ENCODE data around the gene PVALB.

PVALB gene

DNA sequence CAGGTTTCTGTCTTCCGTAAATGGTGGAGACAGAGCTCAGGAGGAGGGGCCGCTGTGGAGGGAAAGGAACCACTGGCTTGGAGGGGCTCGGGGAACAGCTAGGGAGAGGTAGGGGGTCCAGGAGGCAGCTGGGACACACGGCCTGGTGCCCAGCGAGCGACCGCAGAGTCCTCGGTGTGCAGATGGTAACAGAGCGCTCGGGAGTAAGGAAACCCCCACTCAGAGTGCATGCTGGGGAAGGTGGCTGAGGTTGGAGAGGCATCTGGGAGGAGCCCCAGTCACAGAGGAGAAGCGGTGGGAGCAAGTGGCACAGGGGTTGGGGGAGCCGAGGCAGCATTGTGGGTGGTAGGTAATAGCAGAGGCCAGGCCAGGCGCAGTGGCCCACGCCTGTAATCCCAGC lies 33.2 kb upstream of the PVALB start:
- Histone ChIP-seq H3K27ac (ENCODE audit: low read depth, low read length) (no peak overlapping the region), H3K36me3 (ENCODE audit: control insufficient read depth in 5 of 5, insufficient read depth in 5 of 5, low read length in 5 of 5) (no peaks in the 10 kb centered on the region), H3K9ac (ENCODE audit: low read length in 5 of 5) (no peak overlapping the region), H3K4me1 (ENCODE audit: control insufficient read depth in 5 of 5, insufficient read depth in 5 of 5, low read length in 5 of 5) (peaks cover 0 to 10% (median 8%) of the 10 kb centered on the region in 5 donors), H3K27me3 (ENCODE audit: control insufficient read depth in 5 of 5, insufficient read depth in 4 of 5, low read length in 5 of 5) (peaks cover 23 to 40% (median 26%) of the 10 kb centered on the region in 5 donors), H3K9me3 (ENCODE audit: control insufficient read depth in 5 of 5, low read length in 5 of 5) (no peaks in the 10 kb centered on the region), H3K4me3 (ENCODE audit: low read depth in 1 of 5, low read length in 5 of 5) (no peak overlapping the region)

DNA sequence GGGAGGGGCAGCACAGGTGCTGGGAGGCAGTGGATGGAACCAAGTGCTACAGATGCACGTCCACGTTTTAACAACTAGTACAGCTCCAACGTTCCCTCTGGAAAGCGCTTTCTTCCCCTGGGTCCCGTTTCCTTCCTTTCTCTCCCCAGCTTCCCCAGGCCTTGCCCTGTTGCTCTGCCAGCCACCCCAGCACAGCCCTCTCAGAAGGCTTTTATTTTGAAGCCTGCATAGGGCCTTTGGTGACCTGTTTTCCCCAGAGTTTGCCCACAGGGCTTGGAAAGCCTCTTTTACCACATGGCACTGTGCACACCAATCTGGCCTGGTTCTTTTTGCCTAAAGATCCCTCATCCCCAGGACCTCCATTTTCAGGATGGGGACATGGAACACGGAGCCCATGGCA lies 30.1 kb upstream of the PVALB start:
- H3K9ac ChIP-seq (ENCODE audit: low read length in 5 of 5): no peak overlapping the region
- H3K27ac ChIP-seq (ENCODE audit: low read depth, low read length): no peak overlapping the region
- no peaks in the 10 kb centered on the region for H3K36me3 ChIP-seq (ENCODE audit: control insufficient read depth in 5 of 5, insufficient read depth in 5 of 5, low read length in 5 of 5)
- no peaks in the 10 kb centered on the region for H3K4me1 ChIP-seq (ENCODE audit: control insufficient read depth in 5 of 5, insufficient read depth in 5 of 5, low read length in 5 of 5)
- H3K27me3 ChIP-seq (ENCODE audit: control insufficient read depth in 5 of 5, insufficient read depth in 4 of 5, low read length in 5 of 5): peaks cover 23 to 52% (median 26%) of the 10 kb centered on the region in 5 donors
- no peaks in the 10 kb centered on the region for H3K9me3 ChIP-seq (ENCODE audit: control insufficient read depth in 5 of 5, low read length in 5 of 5)
- H3K4me3 ChIP-seq (ENCODE audit: low read depth in 1 of 5, low read length in 5 of 5): no peak overlapping the region

DNA sequence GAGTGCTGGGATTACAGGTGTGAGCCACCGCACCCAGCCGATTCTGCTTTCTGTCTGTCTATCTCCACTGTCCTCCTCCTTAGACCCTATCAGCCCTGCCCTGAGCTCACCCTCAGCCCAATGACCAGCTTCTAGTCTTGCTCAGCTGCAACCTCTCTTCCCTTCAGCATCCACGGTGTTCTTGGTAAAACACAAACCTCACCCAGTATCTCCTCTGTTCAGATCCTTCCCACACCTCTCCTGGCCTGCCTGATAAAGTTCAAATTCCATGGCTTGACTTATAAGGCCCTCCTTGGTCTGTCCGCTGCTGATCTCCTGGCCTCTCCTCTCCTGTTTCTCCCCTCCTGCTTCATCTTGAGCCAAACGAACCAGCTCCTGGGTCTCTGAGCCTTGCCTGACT lies 29.4 kb upstream of the PVALB start:
- H3K4me1 ChIP-seq (ENCODE audit: control insufficient read depth in 5 of 5, insufficient read depth in 5 of 5, low read length in 5 of 5): no peaks in the 10 kb centered on the region
- H3K27me3 ChIP-seq (ENCODE audit: control insufficient read depth in 5 of 5, insufficient read depth in 4 of 5, low read length in 5 of 5): peaks cover 23 to 52% (median 26%) of the 10 kb centered on the region in 5 donors

DNA sequence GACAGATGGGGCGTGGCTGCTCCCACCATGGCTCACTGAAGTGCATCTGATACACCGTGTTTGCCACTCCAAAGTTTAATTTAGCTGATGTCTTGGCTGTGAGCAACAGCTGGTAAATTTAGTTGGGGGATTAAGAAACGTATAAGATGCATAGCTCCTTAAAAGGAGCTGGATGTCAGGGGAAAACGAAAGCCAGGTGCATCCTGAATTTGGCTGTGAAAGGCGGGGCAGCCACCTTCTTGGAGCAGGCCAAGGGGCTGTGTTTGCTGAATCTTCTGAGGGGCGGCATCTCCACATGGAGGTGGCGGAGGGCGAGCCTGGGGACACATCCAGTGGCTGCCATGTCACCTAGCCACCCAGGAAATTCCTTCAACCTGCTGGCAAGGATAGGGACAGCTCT lies 23.3 kb upstream of the PVALB start:
- H3K4me1 ChIP-seq (ENCODE audit: control insufficient read depth in 5 of 5, insufficient read depth in 5 of 5, low read length in 5 of 5): no peaks in the 10 kb centered on the region
- H3K27ac ChIP-seq (ENCODE audit: low read depth, low read length): no peak overlapping the region
- peaks cover 5 to 19% (median 12%) of the 10 kb centered on the region in 5 donors for H3K27me3 ChIP-seq (ENCODE audit: control insufficient read depth in 5 of 5, insufficient read depth in 4 of 5, low read length in 5 of 5)
- H3K9ac ChIP-seq (ENCODE audit: low read length in 5 of 5): no peak overlapping the region
- no peaks in the 10 kb centered on the region for H3K36me3 ChIP-seq (ENCODE audit: control insufficient read depth in 5 of 5, insufficient read depth in 5 of 5, low read length in 5 of 5)
- no peaks in the 10 kb centered on the region for H3K9me3 ChIP-seq (ENCODE audit: control insufficient read depth in 5 of 5, low read length in 5 of 5)
- no peak overlapping the region for H3K4me3 ChIP-seq (ENCODE audit: low read depth in 1 of 5, low read length in 5 of 5)

More for the DNA sequence above, 29.4 kb upstream of the PVALB start:
- H3K9me3 ChIP-seq (ENCODE audit: control insufficient read depth in 5 of 5, low read length in 5 of 5): no peaks in the 10 kb centered on the region
- H3K27ac ChIP-seq (ENCODE audit: low read depth, low read length): no peak overlapping the region
- H3K9ac ChIP-seq (ENCODE audit: low read length in 5 of 5): no peak overlapping the region
- no peak overlapping the region for H3K4me3 ChIP-seq (ENCODE audit: low read depth in 1 of 5, low read length in 5 of 5)
- no peaks in the 10 kb centered on the region for H3K36me3 ChIP-seq (ENCODE audit: control insufficient read depth in 5 of 5, insufficient read depth in 5 of 5, low read length in 5 of 5)

DNA sequence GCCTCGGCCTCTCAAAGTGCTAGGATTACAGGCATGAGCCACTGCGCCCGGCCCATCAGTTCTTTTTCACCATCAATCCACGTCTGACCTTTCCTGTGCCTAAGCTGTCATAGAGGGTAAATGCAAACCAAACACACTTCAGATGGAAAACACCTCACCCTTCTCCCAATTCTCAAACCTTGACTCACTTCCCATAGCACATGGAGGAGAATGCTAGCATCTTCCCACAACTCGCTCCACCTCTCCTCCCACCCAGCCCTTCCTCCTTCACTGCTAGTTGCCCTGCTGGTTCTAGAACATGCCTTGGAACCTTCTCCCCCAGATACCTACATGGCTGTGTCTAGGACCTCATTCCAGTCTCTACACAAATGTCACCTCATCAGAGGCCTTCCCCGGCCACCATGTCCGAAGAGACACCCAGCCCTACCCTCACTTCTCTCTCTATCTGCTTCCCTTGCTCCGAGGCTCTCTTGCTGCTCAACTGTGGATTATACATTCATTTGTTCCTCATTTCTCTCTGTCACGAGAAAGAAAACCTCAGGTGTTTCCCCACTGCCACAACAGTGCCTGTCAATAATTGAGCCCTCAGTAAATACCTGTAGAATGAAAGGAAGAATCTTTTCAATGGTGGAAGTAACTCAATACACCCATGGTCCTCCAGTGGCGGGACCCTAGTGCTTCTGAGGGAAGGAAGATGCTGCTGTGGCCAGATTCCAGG lies 22.7 kb upstream of the PVALB start:
- Histone ChIP-seq H3K27me3 (ENCODE audit: control insufficient read depth in 5 of 5, insufficient read depth in 4 of 5, low read length in 5 of 5) (peaks cover 5 to 15% (median 12%) of the 10 kb centered on the region in 5 donors), H3K4me3 (ENCODE audit: low read depth in 1 of 5, low read length in 5 of 5) (no peak overlapping the region), H3K27ac (ENCODE audit: low read depth, low read length) (no peak overlapping the region), H3K36me3 (ENCODE audit: control insufficient read depth in 5 of 5, insufficient read depth in 5 of 5, low read length in 5 of 5) (no peaks in the 10 kb centered on the region), H3K4me1 (ENCODE audit: control insufficient read depth in 5 of 5, insufficient read depth in 5 of 5, low read length in 5 of 5) (peaks cover 0 to 2% (median 0%) of the 10 kb centered on the region in 5 donors), H3K9ac (ENCODE audit: low read length in 5 of 5) (no peak overlapping the region), H3K9me3 (ENCODE audit: control insufficient read depth in 5 of 5, low read length in 5 of 5) (no peaks in the 10 kb centered on the region)

DNA sequence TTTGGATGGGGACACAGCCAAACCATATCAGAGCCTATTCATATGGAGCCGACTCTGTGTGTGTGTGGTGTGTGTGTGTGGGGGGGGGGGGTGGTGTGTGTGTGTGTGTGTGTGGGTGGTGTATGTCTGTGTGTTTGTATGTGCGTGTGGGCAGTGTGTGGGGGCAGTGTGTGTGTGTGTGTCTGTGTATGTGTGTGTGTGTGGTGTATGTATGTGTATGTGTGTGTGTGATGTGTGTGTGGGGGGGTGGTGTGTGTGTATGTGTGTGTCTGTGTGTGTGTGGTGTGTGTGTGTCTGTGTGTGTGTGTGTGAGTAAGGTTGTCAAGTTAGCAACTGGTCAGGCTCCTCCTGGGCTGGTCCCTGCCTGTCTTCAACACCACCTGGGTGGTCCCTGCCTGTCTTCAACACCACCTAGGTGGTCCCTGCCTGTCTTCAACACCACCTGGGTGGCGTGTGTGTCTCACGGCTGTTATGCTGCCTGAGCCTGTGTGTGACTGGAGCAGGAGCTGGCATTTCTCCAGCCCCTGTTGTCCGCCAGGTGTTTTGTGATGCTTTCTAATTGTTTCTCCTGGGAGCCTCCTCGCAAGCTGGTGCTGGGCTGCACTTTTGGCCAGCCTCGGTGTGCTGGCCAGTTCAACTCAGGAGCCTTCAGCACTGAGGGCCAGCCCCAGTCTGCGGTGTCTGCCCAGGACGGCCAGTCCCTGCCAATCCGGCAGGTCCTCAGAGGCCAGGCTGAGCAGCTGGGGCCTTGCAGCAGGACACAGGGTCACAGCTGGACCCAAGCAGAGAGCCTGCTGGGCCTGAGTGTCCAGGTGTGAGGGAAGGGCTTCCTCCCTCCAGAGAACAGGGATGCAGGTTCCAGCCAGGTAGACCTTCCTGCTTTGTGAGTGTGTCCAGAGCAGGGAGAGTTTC lies 21.5 kb upstream of the PVALB start:
- Histone ChIP-seq H3K4me3 (ENCODE audit: low read depth in 1 of 5, low read length in 5 of 5) (no peak overlapping the region), H3K9me3 (ENCODE audit: control insufficient read depth in 5 of 5, low read length in 5 of 5) (peaks cover 0 to 1% (median 0%) of the 10 kb centered on the region in 5 donors), H3K4me1 (ENCODE audit: control insufficient read depth in 5 of 5, insufficient read depth in 5 of 5, low read length in 5 of 5) (peaks cover 0 to 2% (median 0%) of the 10 kb centered on the region in 5 donors), H3K27ac (ENCODE audit: low read depth, low read length) (no peak overlapping the region), H3K9ac (ENCODE audit: low read length in 5 of 5) (no peak overlapping the region), H3K36me3 (ENCODE audit: control insufficient read depth in 5 of 5, insufficient read depth in 5 of 5, low read length in 5 of 5) (no peaks in the 10 kb centered on the region), H3K27me3 (ENCODE audit: control insufficient read depth in 5 of 5, insufficient read depth in 4 of 5, low read length in 5 of 5) (peaks cover 5 to 12% (median 10%) of the 10 kb centered on the region in 5 donors)

DNA sequence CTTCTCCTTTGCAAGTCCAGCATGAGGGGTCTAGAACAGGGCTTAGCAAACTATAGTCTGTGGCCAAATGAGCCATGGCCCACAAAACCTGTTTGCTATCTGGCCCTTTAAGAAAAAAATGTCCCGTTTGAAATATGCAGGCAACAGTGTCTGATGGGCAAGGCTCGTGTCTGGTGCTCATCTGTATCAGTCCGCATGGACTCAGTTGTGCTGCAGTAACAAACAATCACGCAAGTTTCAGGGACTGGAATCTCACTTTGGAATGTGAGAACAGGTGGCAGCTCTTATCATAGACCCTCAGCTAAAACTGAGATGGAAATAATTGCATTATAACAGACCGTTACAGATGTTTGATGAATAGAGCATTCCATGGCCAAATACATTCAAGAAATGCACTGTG lies 19.1 kb upstream of the PVALB start:
- no peak overlapping the region for H3K9ac ChIP-seq (ENCODE audit: low read length in 5 of 5)

DNA sequence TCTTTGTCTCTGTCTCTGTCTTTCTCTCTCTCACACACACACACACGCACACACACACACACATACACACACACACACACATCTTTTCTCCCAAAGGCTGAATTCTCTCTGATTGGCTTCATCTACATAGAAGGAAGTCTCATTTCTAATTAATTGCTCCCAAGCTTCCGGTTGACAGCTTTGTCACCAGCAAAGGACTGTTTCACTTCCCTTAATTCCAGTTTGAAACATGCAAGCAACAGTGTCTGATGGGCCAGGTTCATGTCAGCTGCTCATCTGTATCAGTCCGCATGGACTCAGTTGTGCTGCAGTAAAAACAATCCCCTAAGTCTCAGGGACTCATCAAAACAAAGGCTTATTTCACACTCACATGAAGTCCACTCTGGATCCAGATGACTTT lies 16.2 kb upstream of the PVALB start:
- Histone ChIP-seq H3K27me3 (ENCODE audit: control insufficient read depth in 5 of 5, insufficient read depth in 4 of 5, low read length in 5 of 5) (peaks cover 7 to 16% (median 11%) of the 10 kb centered on the region in 5 donors), H3K4me1 (ENCODE audit: control insufficient read depth in 5 of 5, insufficient read depth in 5 of 5, low read length in 5 of 5) (peaks cover 0 to 2% (median 0%) of the 10 kb centered on the region in 5 donors), H3K27ac (ENCODE audit: low read depth, low read length) (no peak overlapping the region), H3K9me3 (ENCODE audit: control insufficient read depth in 5 of 5, low read length in 5 of 5) (peaks cover 0 to 4% (median 0%) of the 10 kb centered on the region in 5 donors), H3K36me3 (ENCODE audit: control insufficient read depth in 5 of 5, insufficient read depth in 5 of 5, low read length in 5 of 5) (no peaks in the 10 kb centered on the region), H3K4me3 (ENCODE audit: low read depth in 1 of 5, low read length in 5 of 5) (no peak overlapping the region), H3K9ac (ENCODE audit: low read length in 5 of 5) (no peak overlapping the region)

More for the DNA sequence above, 19.1 kb upstream of the PVALB start:
- Histone ChIP-seq H3K27me3 (ENCODE audit: control insufficient read depth in 5 of 5, insufficient read depth in 4 of 5, low read length in 5 of 5) (peaks cover 5 to 14% (median 10%) of the 10 kb centered on the region in 5 donors), H3K9me3 (ENCODE audit: control insufficient read depth in 5 of 5, low read length in 5 of 5) (peaks cover 0 to 4% (median 0%) of the 10 kb centered on the region in 5 donors), H3K36me3 (ENCODE audit: control insufficient read depth in 5 of 5, insufficient read depth in 5 of 5, low read length in 5 of 5) (no peaks in the 10 kb centered on the region), H3K4me3 (ENCODE audit: low read depth in 1 of 5, low read length in 5 of 5) (no peak overlapping the region), H3K27ac (ENCODE audit: low read depth, low read length) (no peak overlapping the region), H3K4me1 (ENCODE audit: control insufficient read depth in 5 of 5, insufficient read depth in 5 of 5, low read length in 5 of 5) (peaks cover 0 to 2% (median 0%) of the 10 kb centered on the region in 5 donors)

DNA sequence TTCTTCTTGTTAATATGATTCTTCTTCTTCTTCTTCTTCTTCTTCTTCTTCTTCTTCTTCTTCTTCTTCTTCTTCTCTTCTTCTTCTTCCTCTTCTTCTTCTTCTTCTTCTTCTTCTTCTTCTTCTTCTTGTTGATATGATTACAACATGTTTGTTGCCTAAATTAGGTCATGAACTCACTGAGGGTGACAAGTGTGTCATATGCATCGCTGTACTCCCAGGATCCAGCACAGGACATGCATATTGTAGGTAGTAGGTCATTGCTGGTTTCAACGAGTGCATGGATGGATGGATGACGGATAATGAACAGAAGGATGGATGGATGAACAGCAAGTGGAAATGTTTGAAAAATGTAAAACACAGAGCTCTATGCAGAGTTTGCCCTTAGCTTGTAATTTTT lies 14.9 kb upstream of the PVALB start:
- Histone ChIP-seq H3K9me3 (ENCODE audit: control insufficient read depth in 5 of 5, low read length in 5 of 5) (peaks cover 0 to 4% (median 0%) of the 10 kb centered on the region in 5 donors), H3K27me3 (ENCODE audit: control insufficient read depth in 5 of 5, insufficient read depth in 4 of 5, low read length in 5 of 5) (peaks cover 7 to 17% (median 12%) of the 10 kb centered on the region in 5 donors), H3K9ac (ENCODE audit: low read length in 5 of 5) (no peak overlapping the region), H3K36me3 (ENCODE audit: control insufficient read depth in 5 of 5, insufficient read depth in 5 of 5, low read length in 5 of 5) (no peaks in the 10 kb centered on the region), H3K4me1 (ENCODE audit: control insufficient read depth in 5 of 5, insufficient read depth in 5 of 5, low read length in 5 of 5) (peaks cover 0 to 2% (median 0%) of the 10 kb centered on the region in 5 donors), H3K27ac (ENCODE audit: low read depth, low read length) (no peak overlapping the region), H3K4me3 (ENCODE audit: low read depth in 1 of 5, low read length in 5 of 5) (no peak overlapping the region)

DNA sequence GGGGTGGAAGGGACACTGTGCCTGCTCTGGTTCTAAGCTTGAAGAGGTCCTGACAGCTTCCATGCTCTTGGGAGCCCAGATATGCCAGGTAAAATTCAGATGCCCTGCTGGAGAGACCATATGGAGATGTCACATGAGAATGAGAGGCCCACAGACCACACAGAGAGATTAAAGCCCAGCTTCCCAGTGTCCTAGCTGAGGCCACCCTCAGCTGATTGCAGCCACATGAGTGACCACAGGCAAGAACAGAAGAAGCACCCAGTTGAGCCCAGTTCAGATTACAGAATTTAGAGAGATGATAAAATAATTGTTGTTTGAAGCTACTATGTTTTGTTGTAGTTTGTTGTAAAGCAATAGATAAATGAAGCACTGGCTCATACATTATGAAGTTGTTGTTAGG lies 14.4 kb upstream of the PVALB start:
- Histone ChIP-seq H3K9me3 (ENCODE audit: control insufficient read depth in 5 of 5, low read length in 5 of 5) (peaks cover 0 to 4% (median 0%) of the 10 kb centered on the region in 5 donors), H3K4me1 (ENCODE audit: control insufficient read depth in 5 of 5, insufficient read depth in 5 of 5, low read length in 5 of 5) (peaks cover 0 to 2% (median 0%) of the 10 kb centered on the region in 5 donors), H3K27ac (ENCODE audit: low read depth, low read length) (no peak overlapping the region), H3K36me3 (ENCODE audit: control insufficient read depth in 5 of 5, insufficient read depth in 5 of 5, low read length in 5 of 5) (no peaks in the 10 kb centered on the region), H3K4me3 (ENCODE audit: low read depth in 1 of 5, low read length in 5 of 5) (no peak overlapping the region), H3K9ac (ENCODE audit: low read length in 5 of 5) (no peak overlapping the region), H3K27me3 (ENCODE audit: control insufficient read depth in 5 of 5, insufficient read depth in 4 of 5, low read length in 5 of 5) (peaks cover 10 to 21% (median 12%) of the 10 kb centered on the region in 5 donors)

Measured in subcutaneous abdominal adipose tissue (tissue), 5 donors.